ENCODE results near the gene KCNK10.

Gene KCNK10

DNA sequence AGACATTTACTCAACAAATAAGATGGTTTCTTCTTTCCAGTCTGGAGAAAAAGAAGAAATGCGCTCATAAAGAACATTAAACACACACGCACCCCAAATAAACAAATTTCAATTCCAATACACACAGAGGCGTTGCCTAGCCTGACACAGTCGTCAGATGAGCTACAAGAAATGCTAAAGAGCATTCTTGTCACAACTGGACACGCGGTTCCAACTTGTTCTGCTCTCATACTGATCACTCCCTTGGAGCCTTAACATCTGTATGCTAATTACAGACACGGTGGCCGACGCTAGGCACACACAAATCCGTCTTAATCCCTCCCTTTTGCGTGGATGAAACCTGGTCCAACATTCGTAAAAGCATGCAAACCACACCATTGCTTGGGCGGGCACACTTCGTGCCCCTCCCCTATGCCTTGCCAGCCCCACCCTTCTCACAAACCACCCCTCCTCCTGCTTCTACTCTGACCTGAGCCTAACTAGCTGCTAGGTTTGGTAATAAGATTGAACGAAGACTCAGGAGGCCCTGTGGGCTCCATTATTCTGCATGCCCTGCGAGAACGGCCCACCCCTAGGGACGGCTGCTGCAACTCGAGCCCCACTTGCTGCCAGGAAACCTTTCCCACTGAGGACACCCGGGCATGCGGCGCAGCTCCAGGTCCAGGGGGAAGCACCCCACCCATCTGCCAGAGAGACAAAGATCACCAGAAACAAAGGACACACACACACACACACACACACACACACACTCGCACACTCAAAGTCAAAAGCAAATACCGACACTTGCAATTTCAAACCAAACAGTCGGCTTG, 1.2 kb downstream of the KCNK10 start:
- no peak for DNase-seq

DNA sequence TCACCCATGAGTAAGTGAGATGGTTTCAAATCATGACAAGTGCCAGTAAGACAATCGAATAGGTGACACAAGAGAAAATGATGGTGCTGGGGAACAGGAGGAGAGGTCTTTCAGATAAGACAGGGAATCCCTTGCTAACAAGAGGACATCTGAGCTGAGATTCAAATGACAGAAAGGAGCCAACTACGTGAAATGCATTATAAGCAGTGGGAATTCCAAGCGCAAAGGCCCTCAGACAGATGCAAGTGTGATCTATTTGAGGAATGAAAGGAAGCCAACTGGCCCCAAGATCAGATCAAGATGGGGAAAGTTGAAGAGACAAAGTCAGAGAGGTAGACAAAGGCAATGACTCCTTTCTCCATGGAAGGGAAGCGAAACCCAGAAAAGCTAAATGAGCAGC, 4.7 kb downstream of the KCNK10 start:
- DNase-seq, result no peak

GRCh38 chr14:88316521-88316920, 6.5 kb downstream of the KCNK10 start:
- DNase-seq, result no peak

GRCh38 chr14:88312257-88312656, 10.8 kb downstream of the KCNK10 start:
- no peak for DNase-seq

DNA sequence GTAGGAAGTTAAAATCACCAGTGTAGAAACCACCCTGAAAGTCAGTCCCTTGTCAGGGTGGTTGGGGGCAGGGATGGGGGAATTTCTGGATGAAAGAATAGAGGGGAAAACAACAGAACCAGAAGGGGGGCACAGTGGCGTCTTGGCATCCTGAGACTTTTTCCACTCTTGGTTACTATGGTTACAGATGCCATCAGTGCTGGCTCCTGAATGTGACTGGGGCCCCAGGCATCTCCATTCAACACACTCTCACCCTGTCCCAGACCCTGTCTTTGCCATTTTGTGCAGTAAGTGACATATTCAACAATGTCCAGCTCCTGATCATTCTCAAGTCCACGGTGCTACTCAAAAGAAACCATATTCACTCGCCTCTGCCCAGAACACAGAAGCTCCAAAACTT, 11.3 kb downstream of the KCNK10 start:
- no peak for DNase-seq

- no peak for DNase-seq
These were observed 12.6 kb downstream of the KCNK10 start for GRCh38 chr14:88310449-88310848.

- DNase-seq, result no peak
These were observed 13.0 kb downstream of the KCNK10 start for GRCh38 chr14:88310021-88310420.

DNA sequence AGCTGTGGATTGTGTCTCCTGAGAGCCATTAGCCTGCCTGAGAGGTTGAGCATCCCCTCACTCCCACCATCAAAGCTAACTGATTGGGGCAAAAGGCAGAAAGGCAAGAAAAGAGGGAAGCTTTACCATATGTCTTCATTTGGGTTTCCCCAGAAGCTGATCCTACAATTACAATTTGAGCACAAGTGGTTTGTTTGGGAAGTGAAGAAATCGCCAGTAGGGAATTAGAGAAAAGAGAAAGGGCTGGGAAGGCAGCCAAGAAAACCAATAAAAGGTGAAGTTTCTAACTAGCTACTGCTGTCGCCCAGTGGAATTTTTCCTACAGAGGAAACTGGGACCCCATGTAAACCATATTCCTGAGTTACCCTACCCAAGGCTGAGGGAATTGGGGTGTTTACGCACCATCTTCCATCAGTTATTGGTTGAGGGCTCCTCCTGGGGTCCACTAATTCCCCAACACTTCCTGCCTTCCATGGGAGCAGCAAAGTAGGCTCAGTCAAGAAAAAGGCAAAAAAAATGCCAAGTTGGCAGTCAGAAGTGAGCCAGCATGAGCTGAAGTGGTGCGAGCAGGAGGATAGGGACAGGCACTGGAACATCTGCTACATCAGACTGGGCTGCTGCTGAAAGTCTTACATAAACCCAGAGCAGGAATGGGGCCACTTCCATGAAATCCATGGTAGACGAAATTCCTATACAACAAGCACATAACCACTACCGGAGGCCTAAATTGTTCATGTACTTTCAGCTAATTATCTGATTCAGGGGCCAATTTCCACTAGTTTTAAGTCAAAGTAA, 17.3 kb downstream of the KCNK10 start:
- no peak for DNase-seq

DNA sequence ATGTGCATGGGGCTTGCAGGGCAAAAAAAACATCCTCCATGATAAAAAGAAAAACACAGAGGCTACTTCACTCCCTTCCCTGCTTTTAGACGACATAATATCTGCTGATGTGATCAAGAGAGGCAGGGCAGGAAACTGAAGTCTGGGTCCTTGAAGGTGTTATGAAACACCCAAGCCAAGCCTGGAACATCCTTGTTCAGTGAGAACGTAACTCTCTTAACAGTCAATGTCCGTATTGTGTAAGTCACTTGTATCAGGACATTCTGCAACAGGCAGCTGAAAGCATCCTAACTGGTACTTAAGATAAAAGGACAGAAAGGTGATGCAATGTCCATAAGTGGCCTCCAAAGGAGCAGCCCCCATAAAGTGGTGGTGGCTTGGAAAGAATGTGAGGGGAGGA, 20.0 kb downstream of the KCNK10 start:
- no peak for DNase-seq

- no peak for DNase-seq
These were observed 21.7 kb downstream of the KCNK10 start for GRCh38 chr14:88301381-88301780.

DNA sequence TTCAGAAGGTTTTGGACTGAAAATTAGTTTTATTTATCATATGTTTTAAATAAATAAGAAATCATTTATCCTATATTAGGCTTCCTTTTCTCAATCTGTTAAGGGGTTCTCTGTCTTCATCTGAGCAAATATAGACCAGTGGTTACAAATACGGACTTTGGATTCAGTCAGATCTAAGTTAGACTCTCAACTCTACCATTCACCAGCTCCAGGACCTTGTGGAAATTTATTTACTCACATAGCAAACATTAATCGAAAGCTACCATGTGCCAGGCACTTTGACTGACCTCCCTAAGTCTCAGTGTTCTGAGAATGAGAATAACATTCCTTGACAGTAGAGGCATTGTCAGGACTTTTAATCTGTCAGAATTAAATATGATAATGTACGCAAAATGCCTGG, 22.3 kb downstream of the KCNK10 start:
- DNase-seq, result no peak

- no peak for DNase-seq
These were observed 23.1 kb downstream of the KCNK10 start for GRCh38 chr14:88299865-88300530.

DNA sequence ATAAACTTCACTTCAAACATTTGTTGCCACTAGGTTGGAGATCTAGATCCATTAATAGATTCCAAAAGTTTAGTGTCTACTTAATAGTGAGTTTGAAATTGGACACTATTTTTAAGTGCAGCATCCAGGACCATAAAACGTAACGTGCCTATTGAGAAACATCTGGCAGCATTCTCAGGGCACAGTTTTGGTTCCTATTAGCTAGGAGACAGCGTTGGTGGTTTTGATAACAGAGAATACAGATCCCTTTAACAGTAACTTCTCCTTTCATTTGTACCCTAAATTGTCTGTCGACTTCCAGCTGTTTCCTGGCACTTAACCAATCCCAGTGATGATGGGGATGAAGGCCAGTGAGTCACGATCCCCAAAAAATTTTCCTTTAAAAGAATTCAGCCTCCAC, 25.8 kb downstream of the KCNK10 start:
- no peak for DNase-seq

- DNase-seq, result no peak
These were observed 26.7 kb downstream of the KCNK10 start for GRCh38 chr14:88296351-88296750.

GRCh38 chr14:88289996-88290395, 33.1 kb downstream of the KCNK10 start:
- no peak for DNase-seq

GRCh38 chr14:88289234-88289633, 33.8 kb downstream of the KCNK10 start:
- no peak for DNase-seq

DNA sequence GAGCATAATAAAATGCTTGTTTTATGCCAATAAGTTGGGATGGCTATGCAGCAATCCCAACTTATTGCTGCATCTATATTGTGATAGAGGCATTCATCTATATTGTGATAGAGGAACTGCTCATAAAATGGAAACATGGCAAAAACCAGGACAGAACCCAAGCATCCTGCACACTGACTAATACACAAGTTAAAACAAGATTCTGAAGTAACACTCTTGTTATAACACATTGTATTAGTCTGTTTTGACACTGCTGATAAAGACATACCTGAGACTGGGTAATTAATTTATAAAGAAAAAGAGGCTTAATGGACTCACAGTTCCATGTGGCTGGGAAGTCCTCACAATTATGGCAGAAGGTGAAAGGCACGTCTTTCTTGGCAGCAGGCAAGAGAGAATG, 36.8 kb downstream of the KCNK10 start:
- DNase-seq, result no peak

DNA sequence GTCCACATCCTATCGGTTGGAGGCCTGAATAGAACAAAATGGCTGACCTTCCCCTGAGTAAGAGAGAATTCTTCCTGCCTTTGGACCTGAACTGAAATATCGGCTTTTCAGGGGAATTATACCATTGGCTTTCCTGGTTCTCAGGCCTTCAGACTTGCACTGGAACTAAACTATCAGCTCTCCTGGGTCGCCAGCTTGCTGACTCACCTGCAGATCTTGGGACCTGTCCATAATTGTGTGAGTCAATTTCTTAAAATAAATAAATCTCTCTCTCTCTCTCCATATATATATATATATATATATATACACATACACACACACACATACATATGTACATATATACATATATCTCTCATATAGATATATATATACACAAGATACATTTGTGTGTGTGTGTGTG, 41.6 kb downstream of the KCNK10 start:
- DNase-seq, result no peak

- no peak for DNase-seq
These were observed 46.0 kb downstream of the KCNK10 start for GRCh38 chr14:88276923-88277596.

DNA sequence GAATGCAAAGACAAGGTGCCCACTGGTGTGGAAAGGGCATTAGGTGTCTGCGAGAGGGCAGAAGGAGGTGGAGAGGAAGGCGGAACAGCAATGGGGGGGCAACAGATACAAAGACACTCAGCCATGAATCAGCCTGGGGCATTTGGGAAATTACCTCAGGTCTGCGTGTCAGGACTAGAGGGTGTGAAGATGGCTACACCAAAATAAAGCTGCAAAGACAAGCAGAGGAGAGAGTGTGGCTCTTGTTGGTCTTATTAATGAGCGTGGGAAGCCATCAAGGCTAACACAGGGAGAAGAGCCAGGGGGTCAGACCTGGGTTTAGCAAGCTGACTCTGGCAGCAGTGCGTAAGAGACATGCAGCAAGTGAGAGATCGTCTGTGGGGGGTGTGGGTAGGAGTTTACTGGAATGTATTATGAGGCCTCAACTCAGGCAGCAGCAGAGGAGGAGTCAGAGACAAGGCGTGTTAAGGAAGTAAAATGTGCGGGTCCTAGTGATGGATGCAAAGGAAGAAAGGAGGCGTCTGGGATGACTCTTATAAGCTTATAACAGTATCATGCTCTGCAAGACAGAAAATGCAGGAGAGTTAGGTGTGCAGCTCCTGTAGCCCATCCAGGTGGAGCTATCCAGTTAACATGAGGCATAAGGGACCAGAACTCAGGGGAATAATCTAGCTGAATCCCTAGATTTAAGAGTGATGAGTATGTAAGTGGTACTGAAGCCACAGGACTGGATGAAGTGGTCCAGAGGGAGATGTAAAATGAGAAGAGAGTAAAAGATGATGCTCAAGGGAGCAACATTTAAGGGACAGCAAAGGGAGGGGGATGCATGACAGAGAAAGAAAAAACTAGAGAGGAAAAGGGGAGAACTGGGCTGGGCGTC, 50.4 kb downstream of the KCNK10 start:
- no peak for DNase-seq

- no peak for DNase-seq
These were observed 51.9 kb downstream of the KCNK10 start for GRCh38 chr14:88271205-88271604.

GRCh38 chr14:88270776-88271175, 52.3 kb downstream of the KCNK10 start:
- no peak for DNase-seq
